K562 (cell line): ENCODE measurements around the gene UFSP2. TPM values are rescaled to one million over a fixed set of nuclear protein-coding genes. Genes with fewer than 3 reads are reported as not detected.

ENCODE experiments used
- ATAC-seq: fragments of 200-7000 bp; cut with Tn5 transposase; 3 replicates; pipeline ENCODE4 v1.9.1; 2020; ENCODE audit warnings: moderate library complexity
- BruUV-seq: library from RNA; stranded (reverse); fragments of 400-500 nt; replicated peaks from 2 replicates; lab custom pipeline; 2021; lab: Mats Ljungman, UMichigan
- CTCF ChIA-PET: fragments of 300-600 bp; formaldehyde crosslinking; extraction: SDS; loops from one replicate; lab custom pipeline; 2021; ENCODE audit warnings: low intra/inter-chr PET ratio; lab: Yijun Ruan, JAX
- POLR2A ChIA-PET: fragments of 300-600, 350-650 bp; sonication (Branson Sonifier 250); formaldehyde crosslinking; extraction: SDS; loops from one replicate; lab custom pipeline; 2021; ENCODE audit warnings: antibody characterized with exemption, inconsistent platforms; lab: Yijun Ruan, JAX
- DNase-seq, 4 experiments: peaks; one replicate each; pipeline versions ENCODE4 v3.0.0 to v3.0.0-alpha.2; 2011 to 2018; ENCODE audit warnings: low spot score in 3 of 4, mixed read lengths in 3 of 4; ENCODE audit errors: extremely low read depth in 1 of 4
- FAIRE-seq: peaks from 2 replicates; lab custom pipeline; 2011; peaks lifted over from hg19 to GRCh38; lab: Jason Lieb, UNC
- H2AFZ ChIP-seq: 2 replicates; pipeline ENCODE4 v1.6.0; 2011; ENCODE audit warnings: low read depth, low read length, control low read depth, inconsistent platforms
- H3K27ac ChIP-seq: fragments of 200-600 bp; 3 replicates; pipeline ENCODE4 v1.8.0; 2011; ENCODE audit warnings: low read depth, mild to moderate bottlenecking, control low read depth, inconsistent platforms, low read length, moderate library complexity, mixed read lengths; ENCODE audit errors: extremely low read depth
- H3K27me3 ChIP-seq, 2 experiments: fragments of 300-600 bp in 1 of 2; 2 replicates in 1 of 2; 3 replicates in 1 of 2; pipeline versions ENCODE4 v1.6.0 to v1.8.0; 2011; ENCODE audit warnings: inconsistent platforms in 2 of 2, low read length in 2 of 2, mild to moderate bottlenecking in 1 of 2, mixed read lengths in 1 of 2, moderate library complexity in 1 of 2; ENCODE audit not compliant: control insufficient read depth in 2 of 2, insufficient read depth in 2 of 2
- H3K36me3 ChIP-seq: fragments of 300-600 bp; 3 replicates; pipeline ENCODE4 v1.8.0; 2011; ENCODE audit warnings: mild to moderate bottlenecking, low read length, inconsistent platforms; ENCODE audit not compliant: control insufficient read depth, insufficient read depth
- H3K4me1 ChIP-seq, 2 experiments: fragments of 200-600 bp in 1 of 2; replicated peaks in 1 of 2; 2 replicates in 1 of 2; 3 replicates in 1 of 2; pipeline versions ENCODE4 v1.5.1 to v1.8.0; 2011; ENCODE audit warnings: inconsistent platforms in 2 of 2, low read length in 2 of 2, mild to moderate bottlenecking in 1 of 2, mixed read lengths in 1 of 2, moderate library complexity in 1 of 2; ENCODE audit not compliant: control insufficient read depth in 2 of 2, insufficient read depth in 2 of 2
- H3K4me2 ChIP-seq: 2 replicates; pipeline ENCODE4 v1.6.1; 2011; ENCODE audit warnings: low read length, control low read depth, inconsistent platforms, mixed read lengths; ENCODE audit not compliant: insufficient read depth
- H3K4me3 ChIP-seq: fragments of 200-600 bp; sonication (generic), shearing (Covaris generic); 2 replicates; pipeline ENCODE4 v1.5.1; 2016; ENCODE audit warnings: control low read depth, inconsistent platforms
- H3K79me2 ChIP-seq: fragments of 200-600 bp; 3 replicates; pipeline ENCODE4 v1.8.0; 2011; ENCODE audit warnings: low read length, inconsistent platforms; ENCODE audit not compliant: control insufficient read depth, insufficient read depth
- H3K9ac ChIP-seq, 2 experiments: 2 replicates each; pipeline versions ENCODE4 v1.6.0 to v1.6.1; 2011; ENCODE audit warnings: low read depth in 2 of 2, low read length in 2 of 2, control low read depth in 1 of 2, inconsistent platforms in 1 of 2, mild to moderate bottlenecking in 1 of 2, mixed read lengths in 1 of 2; ENCODE audit not compliant: insufficient read depth in 1 of 2
- H3K9me1 ChIP-seq: one replicate; pipeline ENCODE4 v1.6.0; 2011; ENCODE audit warnings: inconsistent platforms, mild to moderate bottlenecking, low read length, moderate library complexity; ENCODE audit not compliant: control insufficient read depth, insufficient read depth
- H3K9me3 ChIP-seq: replicated peaks from 2 replicates; pipeline ENCODE4 v1.5.1; 2011; ENCODE audit warnings: low read depth, low read length, inconsistent platforms; ENCODE audit not compliant: control insufficient read depth, insufficient read depth
- H4K20me1 ChIP-seq: replicated peaks from 2 replicates; pipeline ENCODE4 v1.6.1; 2011; ENCODE audit warnings: low read length, inconsistent platforms, mixed read lengths; ENCODE audit not compliant: control insufficient read depth, insufficient read depth
- ARID1B ChIP-seq: fragments of 450-650 bp; IDR thresholded peaks from 2 replicates; pipeline ENCODE4 v1.6.1; 2016; ENCODE audit warnings: antibody characterized with exemption, mild to moderate bottlenecking, inconsistent platforms
- CBFA2T3 ChIP-seq: fragments of 450-650 bp; IDR thresholded peaks from 2 replicates; pipeline ENCODE4 v1.6.1; 2017
- CBX8 ChIP-seq: fragments of 200-600 bp; sonication (generic); IDR thresholded peaks from 2 replicates; pipeline ENCODE4 v1.6.1; 2012; ENCODE audit warnings: borderline replicate concordance, mixed run types, low read depth, mild to moderate bottlenecking, moderate library complexity, mixed read lengths, low read length, control low read depth, inconsistent platforms; ENCODE audit not compliant: poor library complexity, severe bottlenecking; ENCODE audit errors: extremely low read depth
- DNMT1 ChIP-seq: fragments of 450-650 bp; IDR thresholded peaks from 2 replicates; pipeline ENCODE4 v1.6.1; 2016; ENCODE audit warnings: antibody characterized with exemption, mild to moderate bottlenecking
- GATAD2B ChIP-seq: fragments of 450-650 bp; IDR thresholded peaks from 2 replicates; pipeline ENCODE4 v1.6.1; 2017; ENCODE audit warnings: mild to moderate bottlenecking, borderline replicate concordance
- RHOXF2B ChIP-seq: fragments of 250-450 bp; sonication (Bioruptor Pico); conservative IDR thresholded peaks from 2 replicates; pipeline ENCODE4 v1.5.1; 2021
- SRSF3 ChIP-seq: fragments of 200-400 bp; formaldehyde crosslinking; IDR thresholded peaks from 2 replicates; pipeline ENCODE4 v1.6.1; 2016; ENCODE audit warnings: mild to moderate bottlenecking, low read length, moderate library complexity; ENCODE audit not compliant: insufficient read depth
- STAG1 ChIP-seq: sonication (generic); formaldehyde crosslinking; IDR thresholded peaks from 2 replicates; pipeline ENCODE4 v1.5.0; 2020; ENCODE audit warnings: missing genetic modification reagents, borderline replicate concordance
- YBX1 ChIP-seq: fragments of 450-650 bp; IDR thresholded peaks from 2 replicates; pipeline ENCODE4 v1.7.1; 2016; ENCODE audit warnings: mild to moderate bottlenecking
- WGBS: fragments of 100-300 bp; shearing (Covaris generic); methylation state at CpG from one replicate; pipeline ENCODE4 v1.1.6; 2016; ENCODE audit warnings: low coverage, mixed read lengths; ENCODE audit not compliant: insufficient coverage; ENCODE audit errors: missing lambda C conversion rate; 5-methylcytosine and 5-hydroxymethylcytosine counted together
- in situ Hi-C: fragments of 300-500 bp; cut with MboI; formaldehyde crosslinking; loops from 4 replicates; pipeline ENCODE4 v1.15.0; 2018; ENCODE audit warnings: inconsistent platforms, mixed read lengths
- intact Hi-C: fragments of 100-400 bp; cut with micrococcal nuclease; formaldehyde crosslinking; loops from 2 replicates; pipeline ENCODE4 v1.14.2; 2022
- polyA plus RNA-seq, 8 experiments: library from polyadenylated mRNA; depleted of rRNA in 4 of 8; stranded (reverse) in 5 of 8; unstranded in 3 of 8; fragments of >200 nt; fragmentation: Nextera tagmentation in 2 of 8; fragmentation: Illumina TruSeq in 1 of 8; extraction: Ambion mirVana in 2 of 8; extraction: Trizol in 1 of 8; gene quantifications; 2 replicates each; pipeline versions ENCODE4 v1.2.1 to v1.2.3, GENCODE V29; 2011 to 2014; ENCODE audit warnings: inconsistent platforms in 1 of 8, missing spikeins in 1 of 8
- total RNA-seq, 7 experiments: library from RNA; depleted of rRNA in 6 of 7; stranded (reverse); fragments of >200 nt in 6 of 7; fragmentation: Illumina TruSeq in 2 of 7; extraction: Trizol in 2 of 7; gene quantifications; 2 replicates each; pipeline versions ENCODE4 v1.2.1 to v1.2.3, GENCODE V29; 2011 to 2021; ENCODE audit warnings: low replicate concordance in 1 of 7
- TF ChIP-seq, protein P1 (sequence below), 2 experiments: fragments of 250-450 bp in 1 of 2; fragments of 450-650 bp in 1 of 2; sonication (Bioruptor Pico) in 1 of 2; IDR thresholded peaks; 2 replicates each; pipeline versions ENCODE4 v1.6.1 to v1.8.0; 2016 to 2021; ENCODE audit warnings: mild to moderate bottlenecking in 2 of 2, moderate library complexity in 2 of 2, missing compliant biosample characterization in 1 of 2, missing genetic modification characterization in 1 of 2
- TF ChIP-seq, protein P2 (sequence below): fragments of 250-450 bp; sonication (Bioruptor Pico); IDR thresholded peaks from 2 replicates; pipeline ENCODE4 v1.9.0; 2021; ENCODE audit warnings: mild to moderate bottlenecking

Gene UFSP2
- total and polyA plus RNA-seq, 9 of the 15 experiments (the other 6 are each of a cell fraction or from before 2014, with no cell fraction given) = 20.1 to 55.8 (median 26.6) TPM

DNA sequence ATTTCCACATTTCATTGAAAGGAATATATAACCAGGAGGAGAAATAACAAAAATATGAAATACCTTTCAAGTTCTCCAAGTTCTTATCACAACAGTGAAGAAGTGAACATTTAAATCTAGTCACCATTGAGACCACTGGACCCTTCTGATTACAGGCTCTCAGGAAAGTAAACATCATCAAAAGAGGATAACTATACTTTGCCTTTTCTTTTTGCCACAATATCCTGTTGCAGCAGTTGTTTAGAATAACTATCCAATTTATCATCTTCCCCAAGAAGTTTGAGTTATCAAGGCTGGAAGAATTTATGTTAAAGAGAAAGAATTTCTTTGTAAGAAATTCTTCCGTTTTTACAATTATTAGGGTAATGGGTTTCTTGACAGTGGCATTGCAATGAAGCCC, 33.6 kb downstream of the UFSP2 start:
- CTCF ChIA-PET = no interaction called here
- H3K9me3 ChIP-seq = no peaks in the 10 kb centered on the region
- no peaks in the 10 kb centered on the region for H4K20me1 ChIP-seq
- peaks cover 22% of the 10 kb centered on the region for H3K79me2 ChIP-seq
- no peak for ATAC-seq
- H3K9me1 ChIP-seq = no peaks in the 10 kb centered on the region
- no peaks in the 10 kb centered on the region; the same call in 2 of the 3 replicates for H3K36me3 ChIP-seq
- in situ Hi-C loops = loop anchor here (10.0 kb wide), 1 partner anchor 187 kb away; the partner anchor contains the start of genes CFAP97 and SNX25
- no peaks in the 10 kb centered on the region for H3K27me3 ChIP-seq
- WGBS = 29% methylated on average over 1 of the region's 1 CpG
- TF ChIP-seq ARID1B (peak; percentile 33; the same call in 1 of the 2 replicates), CBFA2T3 (peak; percentile 46; the same call in 1 of the 2 replicates)
- TF ChIP-seq, protein P1, sequence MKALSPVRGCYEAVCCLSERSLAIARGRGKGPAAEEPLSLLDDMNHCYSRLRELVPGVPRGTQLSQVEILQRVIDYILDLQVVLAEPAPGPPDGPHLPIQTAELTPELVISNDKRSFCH (CRISPR knock-in tag; IDR thresholded peaks at IDR 0.05) = no peak
- TF ChIP-seq, protein P1 (tag; IDR thresholded peaks at IDR 0.05) = no peak
- TF ChIP-seq, all 486 proteins: peak for 2
- intact Hi-C loops = no loop called here
- Histone ChIP-seq H3K4me1 (peaks cover 0 to 14% of the 10 kb centered on the region in 2 experiments; a peak in 4 of 5 replicates), H3K4me3 (no peak overlapping the region), H2AFZ (no peak overlapping the region), H3K27ac (no peak overlapping the region), H3K9ac (no peak overlapping the region), H3K4me2 (no peak overlapping the region)
- BruUV-seq = no TSS peak
- FAIRE-seq = no peak
- no peak for DNase-seq
- POLR2A ChIA-PET = no interaction called here

DNA sequence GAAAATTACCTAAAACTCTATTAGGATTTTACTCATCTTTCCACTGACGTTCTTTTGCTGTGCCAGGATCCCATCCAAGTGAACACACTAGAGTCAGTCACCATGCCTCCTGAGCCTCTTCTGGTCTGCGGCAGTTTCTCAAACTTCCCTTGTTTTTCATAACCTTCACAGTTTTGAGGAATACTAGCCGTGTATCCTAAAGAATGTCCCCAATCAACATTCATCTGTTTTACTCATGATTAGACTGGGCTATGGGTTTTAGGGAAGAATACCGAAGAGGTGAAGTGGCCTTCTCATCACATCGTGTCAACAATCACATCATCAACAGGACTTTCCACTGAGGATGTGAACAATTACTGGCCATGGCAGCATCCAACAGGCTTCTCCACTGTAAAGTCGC, 34.8 kb downstream of the UFSP2 start:
- Histone ChIP-seq H3K27ac (no peak overlapping the region), H2AFZ (no peak overlapping the region), H3K79me2 (peaks cover 20% of the 10 kb centered on the region), H3K9me1 (no peaks in the 10 kb centered on the region), H3K4me2 (no peak overlapping the region), H4K20me1 (no peaks in the 10 kb centered on the region), H3K9ac (no peak overlapping the region), H3K27me3 (no peaks in the 10 kb centered on the region), H3K4me3 (no peak overlapping the region), H3K36me3 (no peaks in the 10 kb centered on the region; the same call in 2 of the 3 replicates), H3K4me1 (peaks cover 4 to 6% of the 10 kb centered on the region in 2 experiments), H3K9me3 (no peaks in the 10 kb centered on the region)
- no peak for ATAC-seq
- in situ Hi-C loops = loop anchor here (10.0 kb wide), 1 partner anchor 186 kb away; the partner anchor contains the start of genes CFAP97 and SNX25
- CTCF ChIA-PET = no interaction called here
- TF ChIP-seq RHOXF2B (no peak), SRSF3 (no peak), DNMT1 (no peak), YBX1 (no peak), CBX8 (no peak), STAG1 (CRISPR knock-in tag) (no peak), GATAD2B (no peak)
- TF ChIP-seq, protein P2, sequence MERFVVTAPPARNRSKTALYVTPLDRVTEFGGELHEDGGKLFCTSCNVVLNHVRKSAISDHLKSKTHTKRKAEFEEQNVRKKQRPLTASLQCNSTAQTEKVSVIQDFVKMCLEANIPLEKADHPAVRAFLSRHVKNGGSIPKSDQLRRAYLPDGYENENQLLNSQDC (CRISPR knock-in tag) = no peak
- intact Hi-C loops = no loop called here
- no peak for DNase-seq
- POLR2A ChIA-PET = interaction anchor here (1.8 kb wide), 1 partner anchor 12 kb away, joined by 5 read pairs; no protein-coding TSS in a partner anchor
- 87% methylated on average over 6 of the region's 6 CpGs for WGBS
- no peak for FAIRE-seq
- BruUV-seq = no TSS peak
